MM.1S (cell line): ENCODE data around the gene NTM.

ENCODE experiments used
- DNase-seq: peaks from one replicate; pipeline ENCODE4 v3.0.0-alpha.2; 2015
- H2AFZ ChIP-seq: fragments of 300-600 bp; sonication (generic); 2 replicates; pipeline ENCODE4 v1.6.0; 2016; ENCODE audit warnings: antibody characterized with exemption, low read length
- H3F3A ChIP-seq: fragments of 300-600 bp; sonication (generic); 2 replicates; pipeline ENCODE4 v1.6.1; 2016; ENCODE audit warnings: mild to moderate bottlenecking, antibody characterized with exemption, low read length, moderate library complexity, mixed read lengths; ENCODE audit not compliant: insufficient read depth
- H3K27ac ChIP-seq: fragments of 300-600 bp; sonication (generic); 2 replicates; pipeline ENCODE4 v1.5.1; 2016; ENCODE audit warnings: mild to moderate bottlenecking, low read length
- H3K27me3 ChIP-seq: fragments of 300-600 bp; sonication (generic); replicated peaks from 2 replicates; pipeline ENCODE4 v1.6.0; 2016; ENCODE audit warnings: low read length; ENCODE audit not compliant: insufficient read depth
- H3K36me3 ChIP-seq: fragments of 300-600 bp; sonication (generic); replicated peaks from 2 replicates; pipeline ENCODE4 v1.6.1; 2016; ENCODE audit warnings: mild to moderate bottlenecking, low read length, mixed read lengths; ENCODE audit not compliant: insufficient read depth
- H3K4me1 ChIP-seq: fragments of 300-600 bp; sonication (generic); 2 replicates; pipeline ENCODE4 v1.6.1; 2016; ENCODE audit warnings: low read length, mixed read lengths
- H3K4me2 ChIP-seq: fragments of 300-600 bp; sonication (generic); 2 replicates; pipeline ENCODE4 v1.6.0; 2016; ENCODE audit warnings: low read depth, low read length
- H3K4me3 ChIP-seq: fragments of 300-600 bp; sonication (generic); 2 replicates; pipeline ENCODE4 v1.5.1; 2016; ENCODE audit warnings: low read length, mixed read lengths
- H3K79me2 ChIP-seq: fragments of 300-600 bp; sonication (generic); 2 replicates; pipeline ENCODE4 v1.6.1; 2016; ENCODE audit warnings: mixed run types, low read length, mixed read lengths
- H3K9ac ChIP-seq: fragments of 300-600 bp; sonication (generic); 2 replicates; pipeline ENCODE4 v1.6.1; 2016; ENCODE audit warnings: low read length, mixed read lengths
- H3K9me2 ChIP-seq: fragments of 300-600 bp; sonication (generic); replicated peaks from 2 replicates; pipeline ENCODE4 v1.6.1; 2016; ENCODE audit warnings: mild to moderate bottlenecking, low read length, mixed read lengths; ENCODE audit not compliant: insufficient read depth
- H3K9me3 ChIP-seq: fragments of 300-600 bp; sonication (generic); replicated peaks from 2 replicates; pipeline ENCODE4 v1.6.1; 2016; ENCODE audit warnings: mild to moderate bottlenecking, low read length, mixed read lengths; ENCODE audit not compliant: insufficient read depth
- H4K20me1 ChIP-seq: fragments of 300-600 bp; sonication (generic); 2 replicates; pipeline ENCODE4 v1.6.1; 2016; ENCODE audit warnings: mild to moderate bottlenecking, low read length, moderate library complexity, mixed read lengths; ENCODE audit not compliant: insufficient read depth
- EZH2 ChIP-seq: fragments of 300-600 bp; sonication (generic); optimal IDR thresholded peaks from 2 replicates; pipeline ENCODE3; 2017; ENCODE audit warnings: low read depth, mild to moderate bottlenecking, antibody characterized with exemption, low read length, mixed read lengths
- EZH2phosphoT487 ChIP-seq: fragments of 300-600 bp; sonication (generic); IDR thresholded peaks from 2 replicates; pipeline ENCODE4 v1.6.1; 2018; ENCODE audit warnings: antibody characterized with exemption, low read length
- TF ChIP-seq, protein P1 (sequence below): fragments of 300-600 bp; sonication (generic); IDR thresholded peaks from 2 replicates; pipeline ENCODE4 v1.5.1; 2016; ENCODE audit warnings: antibody characterized with exemption, low read length, mixed read lengths

The NTM gene

DNA sequence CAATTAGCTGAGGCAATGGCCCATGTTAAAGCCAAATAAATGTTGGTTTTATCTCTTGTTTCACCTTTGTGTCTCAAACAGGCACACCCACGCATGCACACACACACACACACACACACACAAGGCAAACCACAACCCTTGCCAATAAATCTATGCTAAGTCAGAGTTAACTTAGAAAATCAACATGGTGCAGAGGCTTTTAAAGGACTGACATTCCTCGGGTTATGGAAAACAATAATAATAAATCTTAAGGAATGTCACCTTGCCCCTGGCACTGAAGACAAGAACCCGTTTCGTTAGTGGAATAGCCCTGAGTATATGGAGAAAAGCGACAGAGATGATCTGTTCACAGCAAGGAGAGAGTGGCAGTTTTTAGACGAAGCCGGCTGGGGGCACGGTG, 326.3 kb downstream of the NTM start:
- no peaks in the 10 kb centered on the region for H3K4me1 ChIP-seq
- no peak overlapping the region for H2AFZ ChIP-seq
- no peaks in the 10 kb centered on the region for H3K27me3 ChIP-seq
- DNase-seq, result no peak
- no peaks in the 10 kb centered on the region for H3K79me2 ChIP-seq
- no peak overlapping the region for H3K27ac ChIP-seq
- no peak overlapping the region for H3K4me3 ChIP-seq
- H3K9me3 ChIP-seq, result no peaks in the 10 kb centered on the region
- TF ChIP-seq EZH2phosphoT487 (no peak), EZH2 (no peak)
- TF ChIP-seq, protein P1, sequence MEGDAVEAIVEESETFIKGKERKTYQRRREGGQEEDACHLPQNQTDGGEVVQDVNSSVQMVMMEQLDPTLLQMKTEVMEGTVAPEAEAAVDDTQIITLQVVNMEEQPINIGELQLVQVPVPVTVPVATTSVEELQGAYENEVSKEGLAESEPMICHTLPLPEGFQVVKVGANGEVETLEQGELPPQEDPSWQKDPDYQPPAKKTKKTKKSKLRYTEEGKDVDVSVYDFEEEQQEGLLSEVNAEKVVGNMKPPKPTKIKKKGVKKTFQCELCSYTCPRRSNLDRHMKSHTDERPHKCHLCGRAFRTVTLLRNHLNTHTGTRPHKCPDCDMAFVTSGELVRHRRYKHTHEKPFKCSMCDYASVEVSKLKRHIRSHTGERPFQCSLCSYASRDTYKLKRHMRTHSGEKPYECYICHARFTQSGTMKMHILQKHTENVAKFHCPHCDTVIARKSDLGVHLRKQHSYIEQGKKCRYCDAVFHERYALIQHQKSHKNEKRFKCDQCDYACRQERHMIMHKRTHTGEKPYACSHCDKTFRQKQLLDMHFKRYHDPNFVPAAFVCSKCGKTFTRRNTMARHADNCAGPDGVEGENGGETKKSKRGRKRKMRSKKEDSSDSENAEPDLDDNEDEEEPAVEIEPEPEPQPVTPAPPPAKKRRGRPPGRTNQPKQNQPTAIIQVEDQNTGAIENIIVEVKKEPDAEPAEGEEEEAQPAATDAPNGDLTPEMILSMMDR, result no peak
- H3F3A ChIP-seq, result no peaks in the 10 kb centered on the region
- H3K9me2 ChIP-seq, result no peaks in the 10 kb centered on the region
- H3K9ac ChIP-seq, result no peak overlapping the region
- H4K20me1 ChIP-seq, result no peaks in the 10 kb centered on the region
- H3K36me3 ChIP-seq, result no peaks in the 10 kb centered on the region
- no peak overlapping the region for H3K4me2 ChIP-seq

DNA sequence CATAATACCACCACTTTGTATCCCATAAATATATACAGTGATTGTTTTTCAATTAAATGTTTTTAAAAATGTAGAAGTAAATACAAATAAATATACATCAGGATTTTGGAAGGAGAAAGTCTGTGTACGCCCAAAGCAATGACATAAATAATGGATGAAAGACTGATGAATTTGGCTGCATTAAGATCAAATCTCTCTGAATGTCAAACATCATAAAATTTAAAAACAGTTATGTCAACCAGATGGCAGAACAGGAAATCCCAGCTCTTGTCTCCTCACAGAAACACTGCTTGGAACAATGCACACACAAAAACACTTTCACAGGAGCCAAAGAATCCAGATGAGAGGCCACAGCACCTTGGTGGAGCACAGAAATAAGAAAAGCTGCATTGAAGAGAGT, 332.9 kb downstream of the NTM start:
- H2AFZ ChIP-seq, result no peak overlapping the region
- no peaks in the 10 kb centered on the region for H3K9me2 ChIP-seq
- no peak overlapping the region for H3K27ac ChIP-seq
- H3K36me3 ChIP-seq, result no peaks in the 10 kb centered on the region
- no peak overlapping the region for H3K9ac ChIP-seq
- no peak overlapping the region for H3K4me3 ChIP-seq
- TF ChIP-seq, protein P1, result no peak
- TF ChIP-seq EZH2, result no peak
- no peak for TF ChIP-seq EZH2phosphoT487
- H4K20me1 ChIP-seq, result no peaks in the 10 kb centered on the region
- H3K4me2 ChIP-seq, result no peak overlapping the region
- H3K27me3 ChIP-seq, result no peaks in the 10 kb centered on the region
- H3F3A ChIP-seq, result no peaks in the 10 kb centered on the region
- no peak for DNase-seq
- H3K9me3 ChIP-seq, result no peaks in the 10 kb centered on the region
- H3K4me1 ChIP-seq, result no peaks in the 10 kb centered on the region
- no peaks in the 10 kb centered on the region for H3K79me2 ChIP-seq

DNA sequence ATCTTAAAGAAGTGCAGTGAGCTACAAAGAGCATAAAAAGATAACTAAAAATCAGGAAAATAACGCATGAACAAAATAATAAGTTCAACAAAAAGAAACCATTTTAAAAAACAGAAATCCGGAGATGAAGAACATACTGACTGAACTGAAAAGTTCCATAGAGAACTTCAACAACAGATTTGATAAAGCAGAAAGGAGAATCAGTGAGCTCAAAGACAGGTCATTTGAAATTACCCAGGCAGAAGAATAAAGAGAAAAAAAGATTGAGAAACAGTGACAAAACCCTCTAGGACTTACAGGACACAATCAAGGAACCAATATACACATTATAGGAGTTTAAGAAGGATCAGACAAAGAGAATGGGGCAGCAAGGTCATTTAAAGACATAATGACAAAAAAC, 334.3 kb downstream of the NTM start:
- Histone ChIP-seq H3F3A (no peaks in the 10 kb centered on the region), H3K4me3 (no peak overlapping the region), H3K9me3 (no peaks in the 10 kb centered on the region), H4K20me1 (no peaks in the 10 kb centered on the region), H3K79me2 (no peaks in the 10 kb centered on the region), H3K9me2 (no peaks in the 10 kb centered on the region), H3K9ac (no peak overlapping the region), H3K27ac (no peak overlapping the region), H3K4me1 (no peaks in the 10 kb centered on the region), H2AFZ (no peak overlapping the region), H3K4me2 (no peak overlapping the region), H3K36me3 (no peaks in the 10 kb centered on the region), H3K27me3 (no peaks in the 10 kb centered on the region)
- TF ChIP-seq, protein P1, result no peak
- no peak for TF ChIP-seq EZH2phosphoT487
- TF ChIP-seq EZH2, result no peak
- DNase-seq, result no peak

DNA sequence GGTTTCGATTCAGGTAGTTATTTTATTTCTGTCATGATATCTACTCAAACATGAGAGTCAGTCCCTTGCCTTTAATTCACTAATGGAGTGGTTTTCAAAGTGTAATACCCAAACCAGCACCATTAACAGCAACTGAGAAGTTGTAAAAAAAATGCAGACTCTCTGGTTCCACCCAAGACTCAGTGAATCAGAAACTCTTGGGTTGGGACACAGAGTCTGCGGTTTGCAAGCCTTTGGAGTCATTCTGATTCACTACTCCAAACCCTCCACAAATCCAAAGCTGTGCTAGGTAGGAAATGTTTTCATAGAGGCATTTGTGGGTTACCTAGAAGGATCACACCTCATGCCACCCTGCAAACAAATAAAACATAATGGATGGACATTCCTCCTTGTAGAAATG, 340.1 kb downstream of the NTM start:
- H3K4me3 ChIP-seq, result no peak overlapping the region
- no peak overlapping the region for H3K4me2 ChIP-seq
- H4K20me1 ChIP-seq, result no peaks in the 10 kb centered on the region
- H3K27ac ChIP-seq, result no peak overlapping the region
- no peak for DNase-seq
- H3K36me3 ChIP-seq, result no peaks in the 10 kb centered on the region
- H3K4me1 ChIP-seq, result no peaks in the 10 kb centered on the region
- H3K79me2 ChIP-seq, result no peaks in the 10 kb centered on the region
- H3K9me3 ChIP-seq, result no peaks in the 10 kb centered on the region
- H3K27me3 ChIP-seq, result no peaks in the 10 kb centered on the region
- H3K9ac ChIP-seq, result no peak overlapping the region
- H3K9me2 ChIP-seq, result no peaks in the 10 kb centered on the region
- H3F3A ChIP-seq, result no peaks in the 10 kb centered on the region
- TF ChIP-seq EZH2phosphoT487, result no peak
- TF ChIP-seq EZH2, result no peak
- TF ChIP-seq, protein P1, result no peak
- no peak overlapping the region for H2AFZ ChIP-seq
